ENCODE measurements around the gene RSPH6A.

DNA sequence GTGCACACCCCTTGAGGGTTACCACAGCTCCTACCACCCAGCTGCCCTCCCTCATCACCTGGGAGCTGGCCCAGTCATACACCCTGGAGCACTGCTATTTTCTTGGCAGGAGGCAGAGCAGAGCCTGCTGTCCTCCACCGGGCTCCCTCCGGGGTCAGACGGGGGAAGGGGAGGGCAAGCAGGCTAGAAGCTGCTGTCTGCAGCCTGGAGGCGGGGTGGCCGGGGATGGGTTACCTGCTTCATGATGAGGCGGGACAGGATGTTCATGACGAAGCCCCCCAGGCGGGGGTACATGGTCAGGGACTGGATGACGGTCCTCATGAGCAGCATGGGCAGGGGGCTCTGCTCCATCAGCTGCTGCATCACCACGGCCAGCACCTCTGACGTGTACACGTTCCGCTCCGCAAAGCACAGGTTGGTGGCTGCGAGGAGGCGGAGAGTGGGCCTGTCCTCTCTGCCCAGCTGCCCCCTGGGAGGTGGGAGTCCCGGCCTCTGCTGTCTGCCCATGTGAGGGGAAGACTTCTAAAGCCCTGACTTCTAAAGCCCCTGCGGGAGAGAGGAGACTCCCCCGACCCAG is 2.7 kb upstream of the RSPH6A start:
- TF ChIP-seq JUND (CRISPR knock-in tag; IDR thresholded peaks at IDR 0.05): no peak
- TF ChIP-seq, protein P1, sequence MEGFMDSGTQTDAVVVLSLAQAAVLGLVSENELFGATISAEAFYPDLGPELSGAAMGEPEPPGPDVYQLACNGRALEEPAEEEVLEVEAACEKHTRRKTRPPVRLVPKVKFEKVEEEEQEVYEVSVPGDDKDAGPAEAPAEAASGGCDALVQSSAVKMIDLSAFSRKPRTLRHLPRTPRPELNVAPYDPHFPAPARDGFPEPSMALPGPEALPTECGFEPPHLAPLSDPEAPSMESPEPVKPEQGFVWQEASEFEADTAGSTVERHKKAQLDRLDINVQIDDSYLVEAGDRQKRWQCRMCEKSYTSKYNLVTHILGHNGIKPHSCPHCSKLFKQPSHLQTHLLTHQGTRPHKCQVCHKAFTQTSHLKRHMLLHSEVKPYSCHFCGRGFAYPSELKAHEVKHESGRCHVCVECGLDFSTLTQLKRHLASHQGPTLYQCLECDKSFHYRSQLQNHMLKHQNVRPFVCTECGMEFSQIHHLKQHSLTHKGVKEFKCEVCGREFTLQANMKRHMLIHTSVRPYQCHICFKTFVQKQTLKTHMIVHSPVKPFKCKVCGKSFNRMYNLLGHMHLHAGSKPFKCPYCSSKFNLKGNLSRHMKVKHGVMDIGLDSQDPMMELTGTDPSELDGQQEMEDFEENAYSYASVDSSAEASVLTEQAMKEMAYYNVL (CRISPR knock-in tag; IDR thresholded peaks at IDR 0.05; ENCODE audit: borderline replicate concordance): no peak
- TF ChIP-seq ZNF235 (CRISPR knock-in tag; IDR thresholded peaks at IDR 0.05; ENCODE audit: borderline replicate concordance): no peak
- no peak for TF ChIP-seq ZNF10 (CRISPR knock-in tag; IDR thresholded peaks at IDR 0.05; ENCODE audit: borderline replicate concordance, low read depth)
- TF ChIP-seq, protein P2, sequence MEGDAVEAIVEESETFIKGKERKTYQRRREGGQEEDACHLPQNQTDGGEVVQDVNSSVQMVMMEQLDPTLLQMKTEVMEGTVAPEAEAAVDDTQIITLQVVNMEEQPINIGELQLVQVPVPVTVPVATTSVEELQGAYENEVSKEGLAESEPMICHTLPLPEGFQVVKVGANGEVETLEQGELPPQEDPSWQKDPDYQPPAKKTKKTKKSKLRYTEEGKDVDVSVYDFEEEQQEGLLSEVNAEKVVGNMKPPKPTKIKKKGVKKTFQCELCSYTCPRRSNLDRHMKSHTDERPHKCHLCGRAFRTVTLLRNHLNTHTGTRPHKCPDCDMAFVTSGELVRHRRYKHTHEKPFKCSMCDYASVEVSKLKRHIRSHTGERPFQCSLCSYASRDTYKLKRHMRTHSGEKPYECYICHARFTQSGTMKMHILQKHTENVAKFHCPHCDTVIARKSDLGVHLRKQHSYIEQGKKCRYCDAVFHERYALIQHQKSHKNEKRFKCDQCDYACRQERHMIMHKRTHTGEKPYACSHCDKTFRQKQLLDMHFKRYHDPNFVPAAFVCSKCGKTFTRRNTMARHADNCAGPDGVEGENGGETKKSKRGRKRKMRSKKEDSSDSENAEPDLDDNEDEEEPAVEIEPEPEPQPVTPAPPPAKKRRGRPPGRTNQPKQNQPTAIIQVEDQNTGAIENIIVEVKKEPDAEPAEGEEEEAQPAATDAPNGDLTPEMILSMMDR (CRISPR knock-in tag; IDR thresholded peaks at IDR 0.05): no peak
- TF ChIP-seq SMARCC2 (IDR thresholded peaks at IDR 0.05): no peak
- TF ChIP-seq NFRKB (IDR thresholded peaks at IDR 0.05): no peak
- TF ChIP-seq PAX8 (CRISPR knock-in tag; IDR thresholded peaks at IDR 0.05; ENCODE audit: borderline replicate concordance): no peak
- TF ChIP-seq, protein P3, sequence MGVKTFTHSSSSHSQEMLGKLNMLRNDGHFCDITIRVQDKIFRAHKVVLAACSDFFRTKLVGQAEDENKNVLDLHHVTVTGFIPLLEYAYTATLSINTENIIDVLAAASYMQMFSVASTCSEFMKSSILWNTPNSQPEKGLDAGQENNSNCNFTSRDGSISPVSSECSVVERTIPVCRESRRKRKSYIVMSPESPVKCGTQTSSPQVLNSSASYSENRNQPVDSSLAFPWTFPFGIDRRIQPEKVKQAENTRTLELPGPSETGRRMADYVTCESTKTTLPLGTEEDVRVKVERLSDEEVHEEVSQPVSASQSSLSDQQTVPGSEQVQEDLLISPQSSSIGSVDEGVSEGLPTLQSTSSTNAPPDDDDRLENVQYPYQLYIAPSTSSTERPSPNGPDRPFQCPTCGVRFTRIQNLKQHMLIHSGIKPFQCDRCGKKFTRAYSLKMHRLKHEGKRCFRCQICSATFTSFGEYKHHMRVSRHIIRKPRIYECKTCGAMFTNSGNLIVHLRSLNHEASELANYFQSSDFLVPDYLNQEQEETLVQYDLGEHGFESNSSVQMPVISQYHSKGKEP (CRISPR knock-in tag; IDR thresholded peaks at IDR 0.05): no peak
- TF ChIP-seq CREM (IDR thresholded peaks at IDR 0.05): no peak
- no peak for TF ChIP-seq CREM (CRISPR knock-in tag; IDR thresholded peaks at IDR 0.05)
- TF ChIP-seq ZNF7 (CRISPR knock-in tag; IDR thresholded peaks at IDR 0.05): no peak
- TF ChIP-seq FOXP1 (IDR thresholded peaks at IDR 0.05): no peak
- no peak for TF ChIP-seq FOXP1 (CRISPR knock-in tag; IDR thresholded peaks at IDR 0.05)
- no peak for TF ChIP-seq ZNF570 (CRISPR knock-in tag; IDR thresholded peaks at IDR 0.05; ENCODE audit: borderline replicate concordance)
- no peak for TF ChIP-seq BHLHE40 (IDR thresholded peaks at IDR 0.05; ENCODE audit: low read length)

Data from HepG2 (cell line).